ENCODE results near the gene MRC1. TPM values are rescaled to one million over a fixed set of nuclear protein-coding genes. Genes with fewer than 3 reads are reported as not detected.

MRC1 gene
- total and polyA plus RNA-seq, 2 of the 8 experiments (the other 6 are each of a cell fraction or from before 2014, with no cell fraction given) = 0.03 to 0.06 TPM

DNA sequence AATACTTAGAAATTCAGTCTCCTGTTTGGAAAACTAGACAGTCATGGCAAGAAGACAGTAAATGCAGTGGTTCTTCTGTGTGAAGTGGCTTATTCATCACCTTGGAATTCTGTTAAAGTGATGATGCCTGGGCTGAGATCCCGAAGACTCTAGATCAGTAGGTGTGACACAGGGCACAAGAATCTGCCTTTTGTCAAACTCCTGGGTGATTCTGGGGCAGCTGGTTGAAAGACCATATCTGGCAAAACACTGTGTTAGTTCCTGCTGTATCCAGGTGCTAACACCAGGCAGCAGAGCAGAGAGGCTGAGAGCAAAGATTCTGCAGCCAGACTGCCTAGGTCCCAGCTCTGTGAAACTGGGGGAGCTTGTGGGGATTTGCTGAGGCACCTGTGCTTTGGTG, 26.5 kb downstream of the MRC1 start:
- no peak overlapping the region for H3K9ac ChIP-seq (replicated peaks in 1 of 4; ENCODE audit: extremely low read depth in 1 of 4, low read depth in 3 of 4, low read length in 3 of 4)
- H4K8ac ChIP-seq (ENCODE audit: extremely low read depth, insufficient read depth, low read length) = no peak overlapping the region
- no peak overlapping the region for H3K4me3 ChIP-seq (ENCODE audit: extremely low read depth in 1 of 4, insufficient read depth in 2 of 4, low read depth in 3 of 4, low read length in 4 of 4)
- H3K14ac ChIP-seq (ENCODE audit: insufficient read length) = no peak overlapping the region
- no peak overlapping the region for H4K5ac ChIP-seq (ENCODE audit: insufficient read length, low read depth, low read length)
- no peak overlapping the region for H2BK12ac ChIP-seq (ENCODE audit: low read depth, low read length)
- no peak overlapping the region for H2AK5ac ChIP-seq (ENCODE audit: low read depth, low read length)
- H3K79me1 ChIP-seq (ENCODE audit: low read depth, low read length) = no peaks in the 10 kb centered on the region
- H3K9me3 ChIP-seq (ENCODE audit: insufficient read depth in 2 of 2, low read depth in 1 of 2, low read length in 1 of 2) = no peaks in the 10 kb centered on the region
- FAIRE-seq (no peak), DNase-seq (ENCODE audit: low read depth in 1 of 2, low spot score in 2 of 2) (peak in 1 of 2 experiments; percentile 36)
- H3K23me2 ChIP-seq (ENCODE audit: low read depth, low read length) = no peaks in the 10 kb centered on the region
- 0 out of 2 replicates have a peak overlapping the region, but pooled peaks have one; percentile 27 for H2AFZ ChIP-seq (ENCODE audit: low read length)
- H3K4me2 ChIP-seq (ENCODE audit: insufficient read depth in 1 of 2, low read depth in 2 of 2, low read length in 2 of 2) = no peak overlapping the region
- H4K91ac ChIP-seq (replicated peaks; ENCODE audit: insufficient read length, low read length) = no peak overlapping the region
- WGBS, 2 experiments (ENCODE audit: extremely low coverage in 1 of 2, insufficient coverage in 1 of 2, insufficient read length in 1 of 2, insufficient replicate concordance in 2 of 2, low coverage in 1 of 2, low lambda C conversion rate in 2 of 2, missing lambda C conversion rate in 1 of 2) = 82% methylated on average over 1 of the region's 1 CpG; no CpG with 5 or more reads in 1 of the 2 experiments
- no peak overlapping the region for H2BK15ac ChIP-seq (ENCODE audit: low read length)
- H3K27me3 ChIP-seq (replicated peaks in 1 of 4; ENCODE audit: control insufficient read depth in 3 of 4, extremely low read depth in 1 of 4, insufficient read depth in 3 of 4, low read length in 3 of 4) = no peaks in the 10 kb centered on the region
- no peaks in the 10 kb centered on the region for H3K36me3 ChIP-seq (ENCODE audit: control insufficient read depth in 2 of 4, insufficient read depth in 4 of 4, low read length in 3 of 4)
- H3K56ac ChIP-seq (replicated peaks; ENCODE audit: insufficient read length, low read depth, low read length) = no peak overlapping the region
- no peak overlapping the region for H3K4ac ChIP-seq (replicated peaks; ENCODE audit: insufficient read length, low read depth, low read length)
- H3K18ac ChIP-seq (ENCODE audit: extremely low read depth, low read length) = no peak overlapping the region
- H3K23ac ChIP-seq (ENCODE audit: insufficient read length) = no peak overlapping the region
- H2BK120ac ChIP-seq (replicated peaks; ENCODE audit: low read depth, low read length) = no peak overlapping the region
- no peaks in the 10 kb centered on the region for H3K79me2 ChIP-seq (ENCODE audit: control insufficient read depth in 1 of 2, insufficient read depth in 2 of 2, low read length in 2 of 2)
- no peak overlapping the region for H2BK20ac ChIP-seq (ENCODE audit: low read length)
- no peak overlapping the region for H3K27ac ChIP-seq (ENCODE audit: low read depth, low read length)
- no peak overlapping the region for H2BK5ac ChIP-seq (ENCODE audit: low read depth, low read length)
- TF ChIP-seq, protein P1, sequence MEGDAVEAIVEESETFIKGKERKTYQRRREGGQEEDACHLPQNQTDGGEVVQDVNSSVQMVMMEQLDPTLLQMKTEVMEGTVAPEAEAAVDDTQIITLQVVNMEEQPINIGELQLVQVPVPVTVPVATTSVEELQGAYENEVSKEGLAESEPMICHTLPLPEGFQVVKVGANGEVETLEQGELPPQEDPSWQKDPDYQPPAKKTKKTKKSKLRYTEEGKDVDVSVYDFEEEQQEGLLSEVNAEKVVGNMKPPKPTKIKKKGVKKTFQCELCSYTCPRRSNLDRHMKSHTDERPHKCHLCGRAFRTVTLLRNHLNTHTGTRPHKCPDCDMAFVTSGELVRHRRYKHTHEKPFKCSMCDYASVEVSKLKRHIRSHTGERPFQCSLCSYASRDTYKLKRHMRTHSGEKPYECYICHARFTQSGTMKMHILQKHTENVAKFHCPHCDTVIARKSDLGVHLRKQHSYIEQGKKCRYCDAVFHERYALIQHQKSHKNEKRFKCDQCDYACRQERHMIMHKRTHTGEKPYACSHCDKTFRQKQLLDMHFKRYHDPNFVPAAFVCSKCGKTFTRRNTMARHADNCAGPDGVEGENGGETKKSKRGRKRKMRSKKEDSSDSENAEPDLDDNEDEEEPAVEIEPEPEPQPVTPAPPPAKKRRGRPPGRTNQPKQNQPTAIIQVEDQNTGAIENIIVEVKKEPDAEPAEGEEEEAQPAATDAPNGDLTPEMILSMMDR (IDR thresholded peaks at IDR 0.05; ENCODE audit: control extremely low read depth in 1 of 3, insufficient read depth in 1 of 3, low read depth in 1 of 3, low read length in 3 of 3) = peak in 1 of 3 experiments; percentile 5; a peak in 1 of 4 replicates
- no peak for TF ChIP-seq RBBP5 (IDR thresholded peaks at IDR 0.05; ENCODE audit: borderline replicate concordance, low read depth, low read length)
- 0 out of 4 replicates have a peak, but pooled peaks of 1 of the 2 experiments have one; percentile 12 for TF ChIP-seq RAD21 (IDR thresholded peaks at IDR 0.05 in 1 of 2, conservative IDR thresholded peaks at IDR 0.05 in 1 of 2; ENCODE audit: low read depth in 2 of 2, low read length in 2 of 2)
- H3K4me1 ChIP-seq (replicated peaks in 1 of 4; ENCODE audit: control insufficient read depth in 3 of 4, insufficient read depth in 4 of 4, low read length in 3 of 4) = no peaks in the 10 kb centered on the region
- H4K20me1 ChIP-seq (replicated peaks in 1 of 2; ENCODE audit: control insufficient read depth in 1 of 2, insufficient read depth in 2 of 2, low read length in 2 of 2) = no peaks in the 10 kb centered on the region
- CTCF ChIA-PET (ENCODE audit: partially characterized antibody) = interaction anchor here (0.9 to 1.8 kb wide), 7 partner anchors 9 to 228 kb away, joined by 3 to 6 read pairs (median 3); no protein-coding TSS in a partner anchor
- POLR2A ChIA-PET (ENCODE audit: partially characterized antibody) = no interaction called here
